GM19023 (cell line): ENCODE results near the gene ABL1.
"Not testable (repeated sequence)": the region's sequence is repeated elsewhere in the genome, so short reads cannot be mapped to it uniquely, and the experiment has no call there.

Experiments used
- ATAC-seq: cut with Tn5 transposase; IDR thresholded peaks from one replicate; pipeline ENCODE4 v1.9.1; 2021; ENCODE audit warnings: mild to moderate bottlenecking, moderate library complexity; ENCODE audit not compliant: unreplicated experiment

ABL1 gene

GRCh38 chr9:130900701-130901497 lies 65.8 kb downstream of the ABL1 start:
- ATAC-seq, result no peak

- ATAC-seq, result no peak
Measured at GRCh38 chr9:130901498-130902203, 66.6 kb downstream of the ABL1 start.

GRCh38 chr9:130902204-130903185 lies 67.4 kb downstream of the ABL1 start:
- ATAC-seq, result no peak

- no peak for ATAC-seq
Measured at GRCh38 chr9:130903194-130904069, 68.4 kb downstream of the ABL1 start.

- ATAC-seq, result no peak
Measured at GRCh38 chr9:130904070-130905044, 69.3 kb downstream of the ABL1 start.

- no peak for ATAC-seq
Measured at GRCh38 chr9:130905125-130905901, 70.3 kb downstream of the ABL1 start.

- ATAC-seq, result no peak
Measured at GRCh38 chr9:130905902-130906734, 71.1 kb downstream of the ABL1 start.

- no peak for ATAC-seq
Measured at GRCh38 chr9:130906735-130907416, 71.8 kb downstream of the ABL1 start.

- no peak for ATAC-seq
Measured at GRCh38 chr9:130908146-130908877, 73.3 kb downstream of the ABL1 start.

GRCh38 chr9:130908878-130909355 lies 73.9 kb downstream of the ABL1 start:
- ATAC-seq, result no peak

- not testable (repeated sequence) for ATAC-seq
Measured at GRCh38 chr9:130910041-130910440, 75.0 kb downstream of the ABL1 start.

- ATAC-seq, result not testable (repeated sequence)
Measured at GRCh38 chr9:130910670-130911069, 75.6 kb downstream of the ABL1 start.

GRCh38 chr9:130911254-130912049 lies 76.4 kb downstream of the ABL1 start:
- no peak for ATAC-seq

GRCh38 chr9:130912932-130913598 lies 78.0 kb downstream of the ABL1 start:
- ATAC-seq, result no peak
